ENCODE measurements around the gene FAM117A.
A peak's percentile ranks its signal among the peaks of the same experiment; 100 is the strongest.

FAM117A gene

DNA sequence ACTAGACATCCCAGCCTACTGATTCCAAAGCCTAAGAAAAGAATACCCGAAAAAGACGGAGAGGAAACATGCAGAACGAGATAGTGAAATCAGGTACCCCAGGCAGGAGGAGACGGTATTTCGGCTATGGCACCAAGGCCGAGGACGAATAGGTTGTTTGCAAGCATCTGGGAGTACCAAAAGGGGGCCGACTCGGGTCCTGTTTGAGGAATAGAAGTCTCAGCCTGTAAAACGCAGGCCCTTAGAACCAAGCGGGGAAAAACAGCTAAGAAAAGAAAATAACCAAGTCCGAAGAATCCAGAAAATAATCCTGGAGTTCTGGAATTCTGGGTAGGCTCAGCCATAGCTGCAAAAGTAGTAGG lies 56.7 kb downstream of the FAM117A start:
- DNase-seq, result peak; percentile 41

DNA sequence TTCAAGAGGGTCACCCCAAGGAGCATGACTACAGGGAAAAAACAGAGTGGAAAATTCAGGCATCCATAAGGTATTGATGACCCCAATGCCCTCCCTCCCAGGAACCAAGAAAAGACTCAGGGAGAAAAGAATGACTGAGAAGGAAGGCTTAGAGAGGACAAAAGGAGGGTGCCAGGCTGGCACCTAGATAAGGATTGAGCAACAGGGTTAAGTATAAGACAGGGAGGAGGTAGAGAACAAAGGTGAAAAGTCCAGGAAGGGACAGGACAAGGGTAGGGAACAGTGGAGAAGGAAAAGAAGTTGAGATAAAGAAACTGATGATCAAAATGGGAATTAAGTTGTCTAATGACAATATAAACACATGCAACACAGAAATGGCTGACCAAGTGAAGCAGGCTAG lies 58.7 kb downstream of the FAM117A start:
- DNase-seq, result no peak

DNA sequence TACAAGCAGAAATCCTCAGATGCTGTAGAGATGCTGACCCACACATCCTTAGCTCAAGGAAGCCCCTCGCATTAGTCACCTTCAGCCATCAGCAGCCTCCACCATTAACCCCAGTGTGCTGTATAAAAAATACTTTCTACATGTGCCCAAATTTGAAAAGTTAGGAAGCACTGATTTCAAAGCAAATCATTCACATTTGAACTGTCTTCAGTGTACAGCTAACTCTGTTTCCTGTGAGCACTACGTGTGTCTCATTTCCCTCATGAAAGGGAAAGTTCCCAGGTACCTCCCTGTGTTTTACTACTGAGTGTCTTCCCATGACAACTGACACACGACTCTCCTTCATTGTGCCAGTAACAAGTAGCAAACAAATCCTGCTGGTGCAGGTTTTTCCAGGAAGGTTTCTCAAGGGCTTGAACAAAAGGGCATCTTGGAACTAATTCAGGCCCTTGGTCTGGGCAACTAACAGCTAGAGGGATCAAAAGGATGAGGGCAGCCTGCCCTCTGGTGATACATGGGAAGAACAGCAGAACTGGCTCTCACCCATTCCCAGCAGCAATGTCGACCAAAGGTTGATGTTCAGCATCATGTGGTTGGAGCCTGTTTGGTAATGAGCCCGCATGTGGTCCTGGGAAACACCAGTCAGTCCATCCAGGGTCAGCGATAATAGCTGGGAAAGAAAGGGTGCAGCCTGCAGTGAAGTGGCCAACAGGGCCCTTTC lies 60.2 kb downstream of the FAM117A start:
- no peak for DNase-seq

DNA sequence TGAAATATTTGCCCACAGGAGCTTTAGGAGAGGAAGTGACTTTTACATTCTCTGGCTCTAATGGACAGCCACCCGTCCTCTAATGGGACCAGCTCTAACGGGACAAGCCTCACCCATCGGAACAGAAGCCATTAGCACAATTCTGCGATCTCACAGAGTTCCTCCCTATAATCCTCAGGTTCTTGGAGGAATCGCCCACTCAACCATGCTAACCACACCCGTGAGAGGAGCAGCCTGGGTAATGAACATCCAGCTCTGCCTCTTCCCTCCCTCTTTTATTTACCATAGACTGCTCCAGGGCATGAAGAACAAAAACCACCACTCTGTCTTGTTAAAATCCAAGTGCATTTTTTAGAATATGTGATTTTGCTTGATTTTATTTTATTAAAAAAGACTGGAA lies 63.0 kb downstream of the FAM117A start:
- DNase-seq, result no peak

DNA sequence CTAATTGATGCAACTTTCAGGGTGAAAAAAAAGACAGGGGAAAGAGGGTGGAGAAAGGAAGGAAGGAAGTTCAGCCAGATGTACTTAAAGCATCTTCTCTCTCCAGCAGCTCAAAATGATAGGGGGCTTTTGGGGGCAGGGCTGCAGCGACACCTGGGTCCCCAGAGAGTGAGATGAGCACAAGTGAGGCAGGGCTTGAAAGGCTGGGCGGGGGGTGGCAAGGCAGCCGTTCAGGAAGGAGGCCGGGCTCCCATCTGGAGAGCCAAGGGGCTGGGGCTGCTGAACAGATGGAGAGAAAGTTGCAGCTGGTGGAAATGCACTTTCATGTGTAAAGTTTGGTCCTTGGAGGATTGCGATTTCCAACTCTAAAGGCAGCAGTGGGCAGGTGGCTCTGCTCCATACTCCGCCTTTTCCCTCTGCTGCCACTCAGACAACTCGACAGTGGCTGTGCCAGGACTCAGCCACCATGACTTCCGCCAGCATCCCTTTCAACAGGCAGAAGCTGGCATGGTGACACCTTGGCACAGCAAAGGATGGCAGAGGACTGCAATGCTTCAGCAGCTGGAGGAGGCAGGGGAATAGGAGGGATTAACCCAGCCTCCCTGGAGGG lies 63.9 kb downstream of the FAM117A start:
- no peak for DNase-seq

DNA sequence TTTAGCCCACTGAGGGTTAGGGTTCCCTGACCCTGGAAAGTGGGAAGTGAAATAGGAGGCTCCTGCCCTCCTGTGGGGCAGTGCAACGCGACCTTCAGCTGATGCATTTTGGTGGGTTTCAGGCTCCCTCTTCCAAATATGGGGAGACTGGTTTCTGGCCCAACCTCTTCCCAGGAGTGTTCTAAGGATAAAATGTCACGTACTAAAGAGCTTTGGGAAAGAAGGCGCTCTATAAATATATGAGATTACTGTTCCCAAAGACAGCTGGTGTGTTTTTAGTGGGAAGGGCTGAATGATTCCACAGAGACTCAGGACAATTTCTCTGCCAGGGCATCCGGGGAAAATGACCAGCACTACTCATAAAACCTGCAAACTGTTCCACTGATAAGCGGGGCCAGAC lies 65.9 kb downstream of the FAM117A start:
- no peak for DNase-seq

DNA sequence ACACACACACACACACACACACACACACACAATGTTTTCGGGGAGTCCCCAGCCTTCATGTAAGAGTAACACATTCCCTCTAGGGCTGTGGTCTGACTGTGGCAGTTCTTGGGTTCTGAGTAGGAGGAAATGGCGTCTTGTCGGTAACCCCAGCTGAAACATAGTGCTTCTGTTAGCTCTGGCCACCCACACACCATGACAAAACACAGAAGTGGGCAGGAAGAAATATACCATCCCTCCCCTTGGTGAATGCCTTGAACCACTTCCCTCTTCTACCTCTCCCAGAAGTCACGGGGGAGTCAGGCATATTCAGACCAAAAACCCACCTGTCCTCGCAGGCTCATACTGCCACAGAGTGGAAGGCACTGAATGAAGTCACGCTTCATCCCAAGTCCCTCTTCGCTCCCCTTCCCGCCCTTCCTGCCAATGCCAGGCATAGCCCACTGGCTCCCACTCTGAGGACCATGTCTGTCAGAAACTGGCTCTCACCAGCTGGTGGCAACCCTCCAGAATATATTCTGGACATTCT lies 67.6 kb downstream of the FAM117A start:
- DNase-seq, result peak; percentile 34

DNA sequence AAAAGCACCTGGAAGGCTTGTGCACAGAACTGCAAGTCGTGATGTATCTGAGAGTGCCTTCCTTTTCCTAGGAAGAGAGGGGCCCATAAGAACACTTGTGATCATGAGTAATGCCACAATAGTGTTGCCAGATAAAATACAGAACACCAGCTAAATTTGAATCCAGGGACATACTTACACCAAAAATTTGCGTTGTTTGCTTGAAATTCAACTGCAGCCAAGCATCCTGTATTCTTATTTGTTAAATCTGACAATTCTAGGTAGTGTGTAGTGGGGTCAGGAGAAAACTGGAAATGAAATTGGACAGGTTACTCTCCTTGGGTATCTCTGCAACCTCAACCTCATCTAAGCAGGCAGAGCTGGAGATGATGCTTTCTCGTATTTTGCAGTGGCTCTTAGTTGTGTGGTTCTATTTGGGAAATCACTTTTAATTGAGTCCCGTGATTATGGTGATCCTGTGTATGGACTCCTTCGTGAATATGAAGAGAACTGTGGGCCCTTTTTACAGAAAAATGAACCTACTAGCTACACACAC lies 68.2 kb downstream of the FAM117A start:
- DNase-seq, result no peak

DNA sequence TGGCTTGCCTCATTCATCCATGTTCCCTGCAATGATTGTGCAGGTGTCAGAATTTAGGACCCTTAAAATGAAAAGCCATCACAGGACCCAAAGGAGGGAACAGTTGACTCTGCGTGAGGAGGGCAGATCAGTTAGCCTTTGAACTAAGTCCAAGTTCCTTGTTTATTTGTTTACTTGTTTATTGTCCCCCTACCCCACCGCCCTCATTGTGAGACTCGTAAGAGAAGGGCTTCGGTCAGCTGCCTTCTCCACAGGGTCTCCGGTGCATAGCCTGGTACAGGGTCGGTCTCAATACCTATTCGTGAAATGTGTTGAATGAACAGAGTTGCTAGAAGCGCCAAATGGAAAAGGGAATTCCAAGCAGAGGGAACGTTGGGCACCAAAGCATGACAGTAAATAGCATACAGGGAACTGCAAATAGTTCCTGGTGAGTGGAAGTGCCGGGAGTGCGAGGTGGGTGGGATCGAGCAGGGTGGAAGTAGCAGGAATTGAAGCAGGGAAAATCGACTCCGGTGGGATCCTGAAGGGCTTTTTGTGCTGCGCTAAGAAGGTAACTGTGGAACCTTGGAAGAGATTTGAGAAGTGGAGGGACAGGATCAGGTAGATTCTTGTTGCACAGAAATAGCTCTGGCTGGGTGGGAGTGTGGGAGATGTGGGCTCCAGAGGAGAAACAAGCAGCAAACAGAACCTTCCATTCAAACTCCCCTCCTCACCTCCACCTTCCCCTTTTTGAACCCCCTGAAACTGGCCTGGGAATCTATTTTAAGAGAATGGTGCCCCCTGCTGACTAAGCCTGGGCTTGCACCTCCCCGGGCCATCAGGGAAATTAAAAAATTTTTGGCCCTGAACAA lies 68.9 kb downstream of the FAM117A start:
- DNase-seq, result peak; percentile 73

DNA sequence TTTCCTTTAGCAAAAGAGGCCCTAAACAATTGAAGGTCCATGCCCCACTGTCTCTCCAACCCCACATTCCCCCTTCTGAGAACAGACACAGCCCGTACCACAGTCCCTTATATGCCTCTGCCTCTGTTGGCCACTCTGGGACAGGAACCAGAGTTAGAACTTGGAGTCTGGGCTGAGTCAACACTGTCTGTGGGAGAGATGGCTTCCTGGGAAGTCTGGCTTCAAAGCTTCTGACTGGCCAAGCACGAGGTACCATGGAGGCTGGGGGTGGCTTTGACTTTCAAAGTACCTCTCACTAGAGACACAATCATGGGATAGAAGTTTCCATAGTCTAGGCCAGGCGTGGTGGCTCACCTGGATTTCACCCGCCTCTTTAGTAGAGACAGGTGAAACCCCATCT lies 71.2 kb downstream of the FAM117A start:
- DNase-seq, result no peak

DNA sequence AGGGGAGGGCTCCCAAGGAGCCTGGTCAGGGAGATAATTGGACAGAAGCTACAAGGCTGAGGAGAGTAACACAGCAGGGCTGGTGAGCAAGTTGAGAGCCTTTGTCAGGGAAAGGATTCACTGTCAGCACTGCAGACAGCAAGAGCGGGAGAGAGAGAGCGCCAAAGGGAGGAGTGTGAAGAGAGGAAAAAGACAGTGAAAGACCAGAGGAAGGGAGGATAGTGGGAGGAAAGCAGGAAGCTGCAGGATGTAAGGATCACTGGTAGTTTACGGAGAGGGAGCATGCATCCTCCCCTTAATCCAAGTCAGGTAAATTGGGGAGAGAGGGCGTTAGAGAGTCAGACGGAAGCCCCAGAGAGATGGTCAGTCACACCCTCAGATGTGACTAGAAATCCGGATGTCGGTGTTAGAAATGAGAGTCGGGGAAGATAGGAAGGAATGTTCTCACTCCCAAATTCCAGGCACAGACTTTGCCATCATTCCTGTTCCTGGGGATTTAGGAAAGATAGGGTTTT lies 72.2 kb downstream of the FAM117A start:
- DNase-seq, result no peak

DNA sequence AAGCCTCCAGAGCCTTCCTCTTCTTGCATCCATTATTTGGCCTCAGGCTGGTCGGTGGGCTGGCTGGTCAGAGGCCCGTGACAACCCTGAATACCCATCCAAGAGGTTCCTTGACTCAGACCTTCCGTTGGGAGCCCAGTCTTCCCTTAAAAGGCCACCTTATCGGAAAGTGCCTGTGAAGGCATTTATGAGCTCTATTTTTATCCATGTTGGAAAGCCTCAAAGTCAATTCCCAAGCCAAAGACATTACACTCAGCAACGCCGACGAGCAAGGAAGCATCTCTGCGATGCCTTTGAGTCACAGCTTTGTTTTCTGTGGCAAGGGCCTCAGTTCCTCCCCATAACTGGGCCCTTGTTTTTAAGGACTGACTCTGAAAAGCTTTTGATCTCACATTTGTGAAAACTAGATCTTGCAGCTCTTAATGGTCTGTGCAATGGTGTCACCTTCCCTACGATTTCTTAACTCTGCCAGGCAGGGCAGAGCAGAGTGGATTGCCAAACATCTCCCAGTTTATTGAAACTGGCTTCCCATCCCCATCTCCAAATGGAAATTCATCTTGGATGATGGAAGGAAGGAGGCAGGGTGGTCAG lies 72.8 kb downstream of the FAM117A start:
- no peak for DNase-seq

DNA sequence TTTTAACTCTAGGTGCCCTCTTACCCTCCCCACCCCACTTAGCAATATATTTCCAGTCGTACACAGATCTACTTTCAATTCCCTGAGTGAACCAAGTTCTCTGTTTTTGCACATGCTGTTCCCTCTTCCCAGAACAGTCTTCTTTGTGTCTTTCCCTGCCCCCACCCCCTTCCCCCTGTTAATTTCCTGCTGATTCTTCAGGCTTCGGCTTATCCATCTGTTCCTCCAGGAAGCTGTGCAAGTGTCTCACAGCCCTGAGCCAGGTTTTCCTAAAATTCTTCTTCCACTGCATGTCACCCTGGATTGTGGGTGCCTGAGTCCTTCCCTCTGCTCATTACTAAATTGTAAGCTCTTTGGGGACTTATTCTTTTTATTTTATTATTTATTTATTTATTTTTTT lies 73.7 kb downstream of the FAM117A start:
- no peak for DNase-seq

DNA sequence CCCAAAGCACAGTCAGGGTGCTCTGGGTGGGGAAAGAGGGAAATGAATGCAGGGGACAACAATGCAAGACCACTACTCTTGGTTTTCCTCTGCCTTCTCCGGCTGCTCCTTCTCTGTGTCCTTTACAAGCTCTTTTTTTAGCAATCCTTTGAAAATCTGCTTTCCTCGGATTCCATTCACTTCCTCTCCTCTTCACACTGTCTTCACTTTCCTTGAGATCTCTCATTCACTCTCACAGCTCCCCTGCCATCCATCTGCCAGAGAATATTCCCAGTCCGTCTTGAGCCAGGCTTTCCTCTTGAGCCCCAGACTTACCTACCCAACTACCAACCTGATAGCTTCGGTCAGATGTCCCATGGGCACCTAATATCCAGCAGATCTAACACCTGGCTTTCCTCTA lies 75.1 kb downstream of the FAM117A start:
- DNase-seq, result no peak

DNA sequence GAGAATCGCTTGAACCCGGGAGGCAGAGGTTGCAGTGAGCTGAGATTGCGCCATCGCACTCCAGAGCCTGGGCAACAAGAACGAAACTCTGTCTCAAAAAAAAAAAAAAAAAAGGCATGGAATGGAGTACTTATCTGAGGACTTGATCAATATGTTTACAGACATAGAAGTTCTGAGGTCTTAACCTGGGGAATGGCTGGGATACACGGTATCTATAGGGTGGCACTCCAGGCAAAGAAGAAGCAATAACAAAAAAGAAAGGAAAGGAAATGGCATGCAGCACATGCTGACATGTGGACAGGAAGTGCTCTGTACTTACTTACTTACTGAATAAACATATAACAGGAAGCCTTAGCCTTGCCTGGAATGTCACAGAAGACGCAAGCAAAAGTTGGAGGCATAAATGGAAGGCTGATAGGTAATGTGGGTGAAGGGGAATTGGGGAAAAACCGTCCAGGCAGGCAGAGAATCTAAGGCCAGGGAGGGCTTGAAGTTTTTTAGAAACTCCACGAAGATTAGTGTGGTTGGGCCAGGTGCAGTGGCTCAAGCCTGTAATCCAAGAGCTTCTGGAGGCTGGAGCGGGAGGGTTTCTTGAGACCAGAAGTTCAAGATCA lies 75.9 kb downstream of the FAM117A start:
- no peak for DNase-seq

DNA sequence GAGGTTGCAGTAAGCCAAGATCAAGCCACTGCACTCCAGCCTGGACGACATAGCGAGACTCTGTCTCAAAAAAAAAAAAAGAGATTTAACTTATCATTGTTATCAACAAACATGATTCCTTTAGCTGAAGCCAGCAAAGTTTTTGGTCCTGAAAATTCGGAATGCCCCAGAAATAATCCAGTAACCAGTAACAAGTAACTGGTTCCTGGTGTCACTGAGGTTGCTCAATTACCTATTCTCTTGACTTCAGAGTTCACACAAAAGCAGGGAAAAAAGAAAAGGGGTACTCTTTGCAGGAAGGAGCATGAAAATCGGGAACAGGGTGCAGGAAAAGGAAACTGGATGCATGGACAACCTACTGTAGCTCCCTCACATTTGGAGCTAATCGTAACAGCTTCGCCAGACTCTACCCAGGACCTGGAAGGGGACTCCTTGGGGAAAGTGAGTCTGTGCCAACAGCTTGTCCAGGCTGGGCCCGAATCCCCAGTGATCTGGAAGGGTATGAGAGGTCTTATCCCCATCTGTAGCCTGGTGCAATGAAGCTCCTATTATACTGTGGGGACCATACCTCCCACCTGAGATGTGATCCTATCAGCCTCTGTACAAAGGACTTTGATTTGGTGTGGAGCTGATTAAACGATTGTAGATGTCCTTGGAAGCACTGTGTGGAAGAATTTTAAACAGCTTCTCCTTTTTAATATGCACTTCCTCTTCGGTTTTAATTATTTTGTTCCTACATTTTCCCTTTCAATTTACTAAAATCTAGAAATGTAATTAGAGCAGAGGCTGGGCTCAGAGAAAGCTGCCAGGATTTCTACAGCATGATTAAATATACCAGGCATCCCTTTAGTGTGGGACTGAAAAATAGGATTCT lies 82.6 kb downstream of the FAM117A start:
- no peak for DNase-seq

DNA sequence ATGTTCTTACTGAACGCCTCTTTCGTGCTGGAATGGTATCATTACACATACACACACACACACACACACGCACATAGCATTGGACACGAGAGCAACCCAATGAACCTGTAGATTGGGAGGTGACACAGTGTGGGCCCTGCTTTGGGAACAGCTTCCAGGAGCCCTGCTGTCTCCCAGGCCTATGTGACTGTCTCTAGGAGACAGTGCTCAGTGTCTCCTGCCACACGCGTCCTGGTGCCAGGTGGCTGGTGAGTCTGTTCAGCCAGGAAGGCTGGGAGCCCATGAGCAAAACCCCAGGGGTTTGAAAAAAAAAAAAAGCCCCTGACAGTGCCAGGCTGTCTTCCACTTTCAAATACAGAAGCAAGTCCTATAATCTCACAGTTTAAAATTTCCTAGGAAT lies 83.6 kb downstream of the FAM117A start:
- no peak for DNase-seq

DNA sequence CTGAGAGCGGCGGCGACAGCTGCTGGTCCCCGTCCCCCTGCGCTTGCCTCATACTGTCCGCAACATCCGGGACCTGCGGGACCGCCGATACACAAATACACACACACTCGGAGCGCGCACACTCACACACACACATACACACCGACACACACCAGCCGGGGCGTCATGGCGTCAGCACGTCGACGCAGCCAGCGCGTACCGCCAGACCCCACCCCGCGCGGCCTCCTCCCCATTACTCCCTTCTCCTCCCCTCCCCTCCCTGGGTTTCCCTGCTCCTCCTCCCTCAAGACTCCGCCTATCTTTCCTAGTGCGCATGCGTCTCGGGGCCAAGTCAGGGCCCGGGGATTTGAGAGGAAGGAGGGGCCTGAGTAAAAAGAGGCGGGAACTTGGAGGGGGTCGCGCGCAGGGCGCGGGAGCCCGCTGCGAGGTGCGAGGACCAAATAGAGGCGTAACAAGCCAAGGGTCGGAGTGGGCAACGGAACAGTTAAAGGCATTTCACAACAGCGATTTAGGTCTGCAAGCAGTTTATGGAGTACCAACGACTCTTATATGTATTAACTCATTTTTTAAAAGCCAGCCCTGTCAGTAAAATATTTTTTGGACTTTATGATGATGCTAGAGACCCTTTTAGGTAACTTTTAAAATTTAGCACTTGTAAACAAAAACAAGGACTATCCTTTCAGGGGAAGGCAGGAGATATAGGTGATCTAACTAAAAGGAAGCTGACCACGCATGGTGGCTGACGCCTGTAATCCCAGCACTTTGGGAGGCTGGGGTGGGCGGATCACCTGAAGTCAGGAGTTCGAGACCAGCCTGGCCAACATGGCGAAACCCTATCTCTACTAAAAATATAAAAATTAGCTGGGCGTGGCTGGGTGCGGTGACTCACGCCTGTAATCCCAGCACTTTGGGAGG lies 85.7 kb downstream of the FAM117A start, which contains the start of gene SPOP:
TSS of gene SPOP (minus strand) at position 165 of the 915 bp plus-strand sequence. CDS start 55,287 bp downstream, outside the sequence.
- DNase-seq, result peak; percentile 99

DNA sequence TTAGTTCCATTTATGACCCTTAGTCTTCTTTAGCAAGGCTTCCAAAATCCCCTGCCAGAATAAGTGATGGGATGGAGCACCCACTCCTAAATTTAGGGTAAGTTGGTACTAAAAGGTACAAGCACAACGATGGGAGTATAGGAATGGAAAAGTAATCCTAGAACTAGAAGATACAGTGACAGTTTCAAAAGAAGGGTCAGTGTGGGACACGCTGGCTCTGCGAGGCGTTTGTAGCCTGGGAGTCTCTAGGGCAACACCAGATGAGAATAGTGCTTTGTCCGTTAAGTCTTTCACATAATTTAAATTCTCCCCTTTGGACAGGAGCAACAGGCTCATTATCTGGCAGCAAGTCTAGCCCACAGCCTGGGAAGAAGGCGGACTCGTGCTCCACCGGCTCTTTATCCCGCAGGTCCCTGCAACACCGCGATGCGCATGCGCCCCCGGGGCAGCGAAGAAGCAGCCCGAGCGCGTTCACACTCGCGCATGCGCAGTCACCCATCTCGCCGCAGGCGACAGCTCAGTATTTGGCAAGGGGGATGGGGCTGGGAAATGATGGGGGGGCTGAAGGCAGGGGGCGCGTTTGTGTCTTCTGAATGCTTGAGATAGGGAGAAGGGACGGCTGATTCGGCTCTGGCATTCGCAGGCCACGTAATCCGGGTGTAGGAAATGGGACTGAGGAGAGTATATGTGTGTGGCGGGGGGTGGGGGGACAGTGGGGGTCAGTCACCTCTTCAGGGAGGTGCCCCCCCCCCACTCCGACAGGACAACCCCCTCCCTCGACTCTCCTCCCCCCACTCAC lies 86.6 kb downstream of the FAM117A start:
- DNase-seq, result peak; percentile 95

All from activated CD4-positive, alpha-beta T cell treated with anti-CD3 and anti-CD28 coated beads, Interleukin-2, amount 50 U/mL, for 1 hour (primary cell).